ENCODE data around the gene PTGFRN. TPM values are rescaled to one million over a fixed set of nuclear protein-coding genes. Genes with fewer than 3 reads are reported as not detected.

PTGFRN gene
- total and polyA plus RNA-seq, 2 experiments from 2014 or later = 17.4 to 32.7 TPM

DNA sequence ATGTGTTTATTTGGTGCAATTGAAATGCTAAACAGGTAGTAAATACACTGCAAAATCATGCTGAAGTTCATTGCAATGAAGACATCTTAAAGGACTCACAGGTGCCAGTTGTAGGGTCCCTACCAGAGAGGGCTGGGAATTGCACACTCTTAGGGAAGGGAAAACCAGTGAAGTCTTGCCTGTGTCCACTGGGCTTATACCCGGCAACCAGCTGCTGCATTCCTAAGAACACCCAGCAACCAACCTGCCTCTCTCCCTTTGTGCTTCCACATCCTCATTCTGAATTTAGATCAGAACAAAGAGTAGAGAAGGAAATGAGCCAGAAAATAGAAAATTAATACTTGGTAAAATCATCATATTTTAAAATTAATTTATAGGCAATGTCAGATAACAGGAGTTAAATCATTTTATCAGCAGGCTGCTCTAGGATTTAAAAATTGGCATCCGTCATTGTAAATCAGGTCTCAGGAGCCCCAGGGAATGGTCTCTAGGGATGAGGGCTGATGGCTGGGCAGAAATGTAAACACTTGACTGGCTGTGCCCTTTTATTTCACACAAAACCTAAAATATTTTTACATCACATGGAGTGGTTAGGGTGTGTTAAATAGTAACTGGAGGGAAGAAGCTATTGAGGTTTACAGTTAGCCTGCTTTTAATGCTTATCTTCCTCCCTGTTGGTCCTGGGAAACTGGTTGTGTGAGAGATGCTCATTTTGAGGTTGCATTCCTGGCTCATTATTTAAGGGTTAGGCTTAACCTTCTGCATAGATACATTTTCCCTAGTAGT is 31.3 kb downstream of the PTGFRN start:
- Histone ChIP-seq H3K36me3 (ENCODE audit: insufficient read depth) (no peaks in the 10 kb centered on the region; the same call in 1 of the 2 replicates), H3K4me2 (no peak overlapping the region), H3F3A (replicated peaks; ENCODE audit: low read depth) (no peaks in the 10 kb centered on the region), H3K27ac (ENCODE audit: low read depth) (no peak overlapping the region), H3K9me2 (ENCODE audit: insufficient read depth) (no peaks in the 10 kb centered on the region), H3K4me1 (ENCODE audit: insufficient read depth) (peaks cover 22% of the 10 kb centered on the region), H4K20me1 (replicated peaks; ENCODE audit: insufficient read depth) (0 out of 2 replicates have a peak, but pooled peaks cover 4% of the 10 kb centered on the region), H3K27me3 (ENCODE audit: insufficient read depth) (no peaks in the 10 kb centered on the region), H3K4me3 (no peak overlapping the region), H2AFZ (no peak overlapping the region), H3K79me2 (replicated peaks; ENCODE audit: insufficient read depth) (peaks cover 21% of the 10 kb centered on the region)
- H3K36me3 Mint-ChIP-seq (ENCODE audit: low read depth) = peaks cover 33% of the 10 kb centered on the region; the same call in 2 of the 3 replicates
- TF ChIP-seq ZNF331 (CRISPR knock-in tag; IDR thresholded peaks at IDR 0.05; ENCODE audit: low read depth) (no peak), EZH2 (IDR thresholded peaks at IDR 0.05; ENCODE audit: low read depth, unreplicated experiment) (no peak), ETS1 (IDR thresholded peaks at IDR 0.05) (no peak), NANOG (IDR thresholded peaks at IDR 0.05; ENCODE audit: borderline replicate concordance) (no peak), ZNF114 (CRISPR knock-in tag; IDR thresholded peaks at IDR 0.05) (no peak)
- TF ChIP-seq, protein P1, sequence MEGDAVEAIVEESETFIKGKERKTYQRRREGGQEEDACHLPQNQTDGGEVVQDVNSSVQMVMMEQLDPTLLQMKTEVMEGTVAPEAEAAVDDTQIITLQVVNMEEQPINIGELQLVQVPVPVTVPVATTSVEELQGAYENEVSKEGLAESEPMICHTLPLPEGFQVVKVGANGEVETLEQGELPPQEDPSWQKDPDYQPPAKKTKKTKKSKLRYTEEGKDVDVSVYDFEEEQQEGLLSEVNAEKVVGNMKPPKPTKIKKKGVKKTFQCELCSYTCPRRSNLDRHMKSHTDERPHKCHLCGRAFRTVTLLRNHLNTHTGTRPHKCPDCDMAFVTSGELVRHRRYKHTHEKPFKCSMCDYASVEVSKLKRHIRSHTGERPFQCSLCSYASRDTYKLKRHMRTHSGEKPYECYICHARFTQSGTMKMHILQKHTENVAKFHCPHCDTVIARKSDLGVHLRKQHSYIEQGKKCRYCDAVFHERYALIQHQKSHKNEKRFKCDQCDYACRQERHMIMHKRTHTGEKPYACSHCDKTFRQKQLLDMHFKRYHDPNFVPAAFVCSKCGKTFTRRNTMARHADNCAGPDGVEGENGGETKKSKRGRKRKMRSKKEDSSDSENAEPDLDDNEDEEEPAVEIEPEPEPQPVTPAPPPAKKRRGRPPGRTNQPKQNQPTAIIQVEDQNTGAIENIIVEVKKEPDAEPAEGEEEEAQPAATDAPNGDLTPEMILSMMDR (conservative IDR thresholded peaks at IDR 0.05; ENCODE audit: low read depth in 2 of 2) = no peak
- no peak overlapping the region for H3K27ac Mint-ChIP-seq
- peaks cover 25% of the 10 kb centered on the region for H3K4me1 Mint-ChIP-seq
- no peak overlapping the region for H3K4me3 Mint-ChIP-seq
- ATAC-seq (peak; percentile 75), DNase-seq (ENCODE audit: low spot score) (peak; percentile 31)
- H3K27me3 Mint-ChIP-seq (ENCODE audit: insufficient read depth, low read depth, poor library complexity) = peaks cover 2% of the 10 kb centered on the region
- no peaks in the 10 kb centered on the region for H3K9me3 Mint-ChIP-seq

DNA sequence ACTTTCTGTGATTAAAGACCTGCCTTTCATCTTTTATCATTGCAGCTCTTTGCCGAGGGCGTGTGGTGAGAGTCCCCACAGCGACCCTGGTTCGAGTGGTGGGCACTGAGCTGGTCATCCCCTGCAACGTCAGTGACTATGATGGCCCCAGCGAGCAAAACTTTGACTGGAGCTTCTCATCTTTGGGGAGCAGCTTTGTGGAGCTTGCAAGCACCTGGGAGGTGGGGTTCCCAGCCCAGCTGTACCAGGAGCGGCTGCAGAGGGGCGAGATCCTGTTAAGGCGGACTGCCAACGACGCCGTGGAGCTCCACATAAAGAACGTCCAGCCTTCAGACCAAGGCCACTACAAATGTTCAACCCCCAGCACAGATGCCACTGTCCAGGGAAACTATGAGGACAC is 32.0 kb downstream of the PTGFRN start:
- no peak overlapping the region for H3K4me3 ChIP-seq
- Mint-ChIP-seq H3K4me3 (no peak overlapping the region), H3K36me3 (ENCODE audit: low read depth) (peaks cover 31% of the 10 kb centered on the region; the same call in 2 of the 3 replicates), H3K27ac (no peak overlapping the region), H3K27me3 (ENCODE audit: insufficient read depth, low read depth, poor library complexity) (peaks cover 2% of the 10 kb centered on the region), H3K4me1 (peaks cover 25% of the 10 kb centered on the region), H3K9me3 (no peaks in the 10 kb centered on the region)
- H3K27me3 ChIP-seq (ENCODE audit: insufficient read depth) = no peaks in the 10 kb centered on the region
- no peak overlapping the region for H3K4me2 ChIP-seq
- ATAC-seq = no peak
- H3K4me1 ChIP-seq (ENCODE audit: insufficient read depth) = peaks cover 22% of the 10 kb centered on the region
- no peak for DNase-seq (ENCODE audit: low spot score)
- peaks cover 4% of the 10 kb centered on the region; the same call in 1 of the 2 replicates for H4K20me1 ChIP-seq (replicated peaks; ENCODE audit: insufficient read depth)
- H3K9me2 ChIP-seq (ENCODE audit: insufficient read depth) = no peaks in the 10 kb centered on the region
- no peak overlapping the region for H2AFZ ChIP-seq
- H3F3A ChIP-seq (replicated peaks; ENCODE audit: low read depth) = no peaks in the 10 kb centered on the region
- no peaks in the 10 kb centered on the region; the same call in 1 of the 2 replicates for H3K36me3 ChIP-seq (ENCODE audit: insufficient read depth)
- no peak overlapping the region for H3K27ac ChIP-seq (ENCODE audit: low read depth)
- H3K79me2 ChIP-seq (replicated peaks; ENCODE audit: insufficient read depth) = peaks cover 15% of the 10 kb centered on the region
- TF ChIP-seq EZH2 (IDR thresholded peaks at IDR 0.05; ENCODE audit: low read depth, unreplicated experiment) (no peak), EZH2phosphoT487 (IDR thresholded peaks at IDR 0.05; ENCODE audit: unreplicated experiment) (no peak), JUNB (IDR thresholded peaks at IDR 0.05; ENCODE audit: unreplicated experiment) (no peak)
- TF ChIP-seq, protein P2, sequence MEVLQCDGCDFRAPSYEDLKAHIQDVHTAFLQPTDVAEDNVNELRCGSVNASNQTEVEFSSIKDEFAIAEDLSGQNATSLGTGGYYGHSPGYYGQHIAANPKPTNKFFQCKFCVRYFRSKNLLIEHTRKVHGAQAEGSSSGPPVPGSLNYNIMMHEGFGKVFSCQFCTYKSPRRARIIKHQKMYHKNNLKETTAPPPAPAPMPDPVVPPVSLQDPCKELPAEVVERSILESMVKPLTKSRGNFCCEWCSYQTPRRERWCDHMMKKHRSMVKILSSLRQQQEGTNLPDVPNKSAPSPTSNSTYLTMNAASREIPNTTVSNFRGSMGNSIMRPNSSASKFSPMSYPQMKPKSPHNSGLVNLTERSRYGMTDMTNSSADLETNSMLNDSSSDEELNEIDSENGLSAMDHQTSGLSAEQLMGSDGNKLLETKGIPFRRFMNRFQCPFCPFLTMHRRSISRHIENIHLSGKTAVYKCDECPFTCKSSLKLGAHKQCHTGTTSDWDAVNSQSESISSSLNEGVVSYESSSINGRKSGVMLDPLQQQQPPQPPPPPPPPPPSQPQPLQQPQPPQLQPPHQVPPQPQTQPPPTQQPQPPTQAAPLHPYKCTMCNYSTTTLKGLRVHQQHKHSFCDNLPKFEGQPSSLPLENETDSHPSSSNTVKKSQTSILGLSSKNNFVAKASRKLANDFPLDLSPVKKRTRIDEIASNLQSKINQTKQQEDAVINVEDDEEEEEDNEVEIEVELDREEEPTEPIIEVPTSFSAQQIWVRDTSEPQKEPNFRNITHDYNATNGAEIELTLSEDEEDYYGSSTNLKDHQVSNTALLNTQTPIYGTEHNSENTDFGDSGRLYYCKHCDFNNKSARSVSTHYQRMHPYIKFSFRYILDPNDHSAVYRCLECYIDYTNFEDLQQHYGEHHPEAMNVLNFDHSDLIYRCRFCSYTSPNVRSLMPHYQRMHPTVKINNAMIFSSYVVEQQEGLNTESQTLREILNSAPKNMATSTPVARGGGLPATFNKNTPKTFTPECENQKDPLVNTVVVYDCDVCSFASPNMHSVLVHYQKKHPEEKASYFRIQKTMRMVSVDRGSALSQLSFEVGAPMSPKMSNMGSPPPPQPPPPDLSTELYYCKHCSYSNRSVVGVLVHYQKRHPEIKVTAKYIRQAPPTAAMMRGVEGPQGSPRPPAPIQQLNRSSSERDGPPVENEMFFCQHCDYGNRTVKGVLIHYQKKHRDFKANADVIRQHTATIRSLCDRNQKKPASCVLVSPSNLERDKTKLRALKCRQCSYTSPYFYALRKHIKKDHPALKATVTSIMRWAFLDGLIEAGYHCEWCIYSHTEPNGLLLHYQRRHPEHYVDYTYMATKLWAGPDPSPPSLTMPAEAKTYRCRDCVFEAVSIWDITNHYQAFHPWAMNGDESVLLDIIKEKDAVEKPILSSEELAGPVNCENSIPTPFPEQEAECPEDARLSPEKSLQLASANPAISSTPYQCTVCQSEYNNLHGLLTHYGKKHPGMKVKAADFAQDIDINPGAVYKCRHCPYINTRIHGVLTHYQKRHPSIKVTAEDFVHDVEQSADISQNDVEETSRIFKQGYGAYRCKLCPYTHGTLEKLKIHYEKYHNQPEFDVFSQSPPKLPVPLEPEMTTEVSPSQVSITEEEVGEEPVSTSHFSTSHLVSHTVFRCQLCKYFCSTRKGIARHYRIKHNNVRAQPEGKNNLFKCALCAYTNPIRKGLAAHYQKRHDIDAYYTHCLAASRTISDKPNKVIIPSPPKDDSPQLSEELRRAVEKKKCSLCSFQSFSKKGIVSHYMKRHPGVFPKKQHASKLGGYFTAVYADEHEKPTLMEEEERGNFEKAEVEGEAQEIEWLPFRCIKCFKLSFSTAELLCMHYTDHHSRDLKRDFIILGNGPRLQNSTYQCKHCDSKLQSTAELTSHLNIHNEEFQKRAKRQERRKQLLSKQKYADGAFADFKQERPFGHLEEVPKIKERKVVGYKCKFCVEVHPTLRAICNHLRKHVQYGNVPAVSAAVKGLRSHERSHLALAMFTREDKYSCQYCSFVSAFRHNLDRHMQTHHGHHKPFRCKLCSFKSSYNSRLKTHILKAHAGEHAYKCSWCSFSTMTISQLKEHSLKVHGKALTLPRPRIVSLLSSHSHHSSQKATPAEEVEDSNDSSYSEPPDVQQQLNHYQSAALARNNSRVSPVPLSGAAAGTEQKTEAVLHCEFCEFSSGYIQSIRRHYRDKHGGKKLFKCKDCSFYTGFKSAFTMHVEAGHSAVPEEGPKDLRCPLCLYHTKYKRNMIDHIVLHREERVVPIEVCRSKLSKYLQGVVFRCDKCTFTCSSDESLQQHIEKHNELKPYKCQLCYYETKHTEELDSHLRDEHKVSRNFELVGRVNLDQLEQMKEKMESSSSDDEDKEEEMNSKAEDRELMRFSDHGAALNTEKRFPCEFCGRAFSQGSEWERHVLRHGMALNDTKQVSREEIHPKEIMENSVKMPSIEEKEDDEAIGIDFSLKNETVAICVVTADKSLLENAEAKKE (CRISPR knock-in tag; IDR thresholded peaks at IDR 0.05) = no peak
- TF ChIP-seq, protein P1 (conservative IDR thresholded peaks at IDR 0.05; ENCODE audit: low read depth in 2 of 2) = no peak
